ENCODE measurements around the gene ECSIT. TPM values are rescaled to one million over a fixed set of nuclear protein-coding genes. Genes with fewer than 3 reads are reported as not detected.

ECSIT gene
- total RNA-seq, 2 experiments from 2014 or later = 42.6 to 46.0 TPM

DNA sequence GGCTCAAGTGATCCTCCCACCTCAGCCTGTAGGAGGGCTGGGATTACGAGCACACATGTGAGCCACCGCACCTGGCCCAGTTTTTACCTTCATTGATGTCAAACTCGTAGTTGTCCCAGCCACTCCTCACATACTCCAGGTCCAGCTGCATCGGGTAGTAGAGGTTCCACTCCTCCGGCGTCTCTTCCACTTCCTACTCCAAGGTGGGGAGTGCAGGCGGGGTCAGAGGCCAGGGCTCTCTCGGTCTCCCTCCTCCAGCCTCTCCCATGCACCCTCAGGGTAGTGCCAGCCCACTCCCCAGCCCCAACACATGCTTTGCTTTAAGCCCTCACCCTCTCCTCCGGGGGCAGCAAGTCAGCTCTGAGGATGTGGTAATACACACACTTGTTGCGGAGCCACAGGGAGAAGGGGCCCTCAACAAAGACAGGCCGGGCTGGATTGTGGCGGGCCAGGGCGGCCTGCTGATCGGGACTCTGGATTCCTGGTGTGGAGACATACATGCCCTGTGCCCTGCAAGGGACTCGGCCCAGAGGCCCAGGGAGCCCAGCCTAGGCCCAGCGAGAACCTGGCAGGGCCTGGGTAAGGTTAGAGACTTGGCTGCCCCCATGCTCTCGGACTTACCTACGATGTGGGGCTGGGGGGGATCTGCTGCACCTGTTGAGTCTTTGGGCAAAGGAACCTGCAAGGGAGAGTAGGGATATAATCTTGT, 21.4 kb downstream of the ECSIT start:
- Mint-ChIP-seq H3K27me3 (ENCODE audit: low read depth) (no peaks in the 10 kb centered on the region), H3K36me3 (ENCODE audit: low read depth) (peaks cover 12% of the 10 kb centered on the region), H3K4me1 (ENCODE audit: low read depth) (peaks cover 15% of the 10 kb centered on the region), H3K27ac (no peak overlapping the region), H3K9me3 (no peaks in the 10 kb centered on the region), H3K4me3 (peak overlapping the region; percentile 86)
- DNase-seq = no peak
- CTCF ChIA-PET = no interaction called here
- intact Hi-C loops (cut with micrococcal nuclease) = no loop called here

DNA sequence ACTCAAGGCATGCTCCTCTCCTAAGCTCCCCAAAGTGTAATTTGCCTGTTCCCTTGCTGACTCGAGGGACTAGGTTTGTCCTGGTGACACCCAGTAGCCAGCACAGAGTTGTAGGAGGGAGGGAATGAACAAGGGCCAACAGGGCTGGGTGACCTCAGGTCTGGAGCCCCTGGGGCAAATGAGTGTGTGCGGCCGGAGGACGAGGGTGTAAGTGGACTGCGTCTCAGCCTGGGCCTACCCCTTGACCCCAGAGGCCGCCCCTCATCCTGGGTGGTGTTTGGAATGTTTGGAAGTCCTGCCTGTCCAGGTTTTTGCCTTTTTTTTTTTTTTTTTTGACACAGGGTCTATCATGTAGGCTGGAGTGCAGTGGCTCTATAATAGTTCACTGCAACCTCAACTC, 22.0 kb downstream of the ECSIT start:
- intact Hi-C loops (cut with micrococcal nuclease) = no loop called here
- Mint-ChIP-seq H3K27me3 (ENCODE audit: low read depth) (no peaks in the 10 kb centered on the region), H3K36me3 (ENCODE audit: low read depth) (peaks cover 12% of the 10 kb centered on the region), H3K4me3 (peak overlapping the region; percentile 86), H3K9me3 (no peaks in the 10 kb centered on the region), H3K27ac (no peak overlapping the region), H3K4me1 (ENCODE audit: low read depth) (peaks cover 15% of the 10 kb centered on the region)
- CTCF ChIA-PET = no interaction called here
- no peak for DNase-seq

DNA sequence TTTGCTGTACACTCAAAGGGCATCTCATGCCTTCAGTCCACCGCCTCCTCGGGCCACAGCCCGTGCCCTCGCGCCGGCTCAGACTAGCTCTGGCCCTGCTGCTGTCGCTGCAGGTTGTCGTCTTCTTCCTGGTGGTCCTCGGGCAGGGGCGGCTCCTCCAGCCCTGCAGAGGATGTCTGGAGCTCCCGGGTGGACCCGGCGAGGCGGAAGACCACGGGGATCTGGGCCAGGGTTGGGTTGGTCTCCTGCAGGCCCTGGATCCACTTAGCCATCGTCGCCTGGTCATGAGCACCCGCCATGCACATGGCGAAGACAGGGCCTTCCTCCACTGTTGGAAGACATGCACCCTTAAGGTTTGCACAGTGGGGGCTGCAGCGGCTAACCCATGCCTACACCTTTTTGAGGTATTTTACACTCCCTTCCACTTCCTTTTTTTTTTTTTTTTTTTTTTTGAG, 22.8 kb downstream of the ECSIT start:
- Mint-ChIP-seq H3K9me3 (no peaks in the 10 kb centered on the region), H3K4me3 (peak overlapping the region; percentile 86), H3K36me3 (ENCODE audit: low read depth) (peaks cover 8% of the 10 kb centered on the region), H3K27me3 (ENCODE audit: low read depth) (no peaks in the 10 kb centered on the region), H3K4me1 (ENCODE audit: low read depth) (peaks cover 15% of the 10 kb centered on the region), H3K27ac (peak overlapping the region; percentile 79)
- no peak for DNase-seq
- intact Hi-C loops (cut with micrococcal nuclease) = no loop called here
- CTCF ChIA-PET = interaction anchor here (1.2 kb wide), 1 partner anchor 28 kb away, joined by 3 read pairs; no protein-coding TSS in a partner anchor

DNA sequence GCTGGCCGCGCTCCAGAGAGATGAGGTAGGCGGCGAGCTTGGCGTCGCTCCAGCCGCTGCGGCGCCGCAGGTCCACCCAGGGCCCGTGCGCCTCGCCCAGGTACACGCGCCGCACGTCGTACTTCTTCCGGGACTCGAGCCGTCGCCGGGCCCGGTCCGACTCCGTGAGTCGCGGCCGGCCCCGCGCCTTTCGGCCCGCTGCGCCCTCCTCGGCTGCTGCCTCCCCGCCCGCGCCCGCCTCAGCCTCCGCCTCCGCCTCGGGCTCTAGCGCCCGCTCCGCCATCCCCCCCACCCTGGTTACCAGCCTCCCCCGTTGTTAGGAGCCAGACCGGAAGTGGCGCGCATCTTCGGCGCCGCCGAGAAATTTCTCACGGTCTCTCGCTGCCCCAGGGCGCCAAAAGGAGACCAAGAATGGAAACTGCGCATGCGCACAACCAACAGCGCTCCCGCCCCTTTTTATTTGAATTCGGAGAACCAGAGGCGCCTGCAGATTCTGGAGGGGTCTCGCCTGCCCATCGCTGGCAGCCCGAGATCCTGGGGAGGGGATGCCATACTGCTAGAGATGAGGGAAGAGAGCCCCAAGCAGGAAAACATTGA, 23.3 kb downstream of the ECSIT start, which contains the start of gene ZNF653:
Gene ZNF653 (minus strand): TSS at position 336 of the 597 bp plus-strand sequence. CDS start 53 bp downstream, at position 283.
- peaks cover 8% of the 10 kb centered on the region for H3K36me3 Mint-ChIP-seq (ENCODE audit: low read depth)
- peaks cover 15% of the 10 kb centered on the region for H3K4me1 Mint-ChIP-seq (ENCODE audit: low read depth)
- no peaks in the 10 kb centered on the region for H3K27me3 Mint-ChIP-seq (ENCODE audit: low read depth)
- CTCF ChIA-PET = interaction anchor here (1.2 kb wide), 1 partner anchor 29 kb away, joined by 3 read pairs; no protein-coding TSS in a partner anchor
- no peaks in the 10 kb centered on the region for H3K9me3 Mint-ChIP-seq
- peak within 1 kb of the TSS; percentile 79 for H3K27ac Mint-ChIP-seq
- intact Hi-C loops (cut with micrococcal nuclease) = loop anchor here (1.0 kb wide), 7 partner anchors 23 to 350 kb away; partner anchors contain the start of genes ECSIT, ELOF1, ODAD3 and PRKCSH
- DNase-seq = peak; percentile 96
- peak within 1 kb of the TSS; percentile 86 for H3K4me3 Mint-ChIP-seq

DNA sequence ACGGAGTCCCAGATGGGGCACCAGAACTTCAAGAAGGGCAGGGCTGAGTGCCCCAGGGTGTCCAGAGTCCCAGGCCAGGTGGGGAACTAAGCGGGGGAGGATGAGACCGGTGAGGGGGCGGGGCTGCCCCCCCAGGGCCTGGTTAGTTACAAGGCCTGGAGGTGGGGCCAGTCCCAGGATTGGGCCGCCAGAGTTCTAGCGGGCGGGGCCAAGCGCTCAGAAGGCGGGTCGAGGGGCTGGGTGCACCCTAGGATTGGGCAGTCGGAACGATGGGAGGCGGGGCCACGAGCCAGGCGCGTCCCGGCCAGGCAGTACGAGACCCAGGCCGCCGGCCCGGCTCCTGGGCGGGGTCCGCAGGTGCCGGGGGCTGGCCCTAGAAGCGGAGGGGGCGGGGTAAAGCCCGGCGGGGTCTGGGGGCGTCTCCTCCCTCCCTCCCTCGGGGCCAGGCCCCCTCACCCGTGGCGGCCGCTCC, 23.9 kb downstream of the ECSIT start:
- Mint-ChIP-seq H3K9me3 (no peaks in the 10 kb centered on the region), H3K27ac (peak overlapping the region; percentile 36), H3K27me3 (ENCODE audit: low read depth) (no peaks in the 10 kb centered on the region), H3K4me1 (ENCODE audit: low read depth) (peaks cover 15% of the 10 kb centered on the region), H3K36me3 (ENCODE audit: low read depth) (peaks cover 5% of the 10 kb centered on the region), H3K4me3 (peak overlapping the region; percentile 86)
- DNase-seq = peak; percentile 95
- intact Hi-C loops (cut with micrococcal nuclease) = loop anchor here (1.0 kb wide), 7 partner anchors 23 to 350 kb away; partner anchors contain the start of genes ECSIT, ELOF1, ODAD3 and PRKCSH
- CTCF ChIA-PET = no interaction called here

DNA sequence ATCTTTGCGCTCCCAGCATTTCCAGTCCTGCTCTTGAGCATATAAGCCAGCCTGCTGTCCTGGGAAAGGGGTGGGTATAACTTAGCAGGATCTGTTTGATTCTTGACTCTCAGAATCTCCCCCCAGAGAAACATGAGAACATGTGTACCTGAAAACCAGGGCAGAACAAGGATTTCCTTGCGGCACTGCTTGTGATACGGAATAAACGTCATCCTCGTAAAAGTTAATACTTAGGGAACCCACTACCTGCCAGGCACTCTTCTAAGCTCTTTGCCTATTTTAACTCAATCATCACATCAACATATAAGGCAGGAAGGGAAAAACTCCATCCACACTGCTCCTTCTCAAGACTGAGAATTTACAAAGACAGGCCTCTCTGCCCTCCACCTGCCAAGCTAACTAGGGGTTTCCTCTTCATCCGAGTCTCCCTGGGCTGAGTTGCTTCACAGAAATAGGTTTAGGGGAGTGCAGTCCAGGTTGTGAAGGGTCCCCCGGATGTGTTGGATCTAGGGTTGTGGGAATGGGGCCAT, 24.4 kb downstream of the ECSIT start:
- peak overlapping the region; percentile 86 for H3K4me3 Mint-ChIP-seq
- H3K27me3 Mint-ChIP-seq (ENCODE audit: low read depth) = no peaks in the 10 kb centered on the region
- CTCF ChIA-PET = no interaction called here
- peak overlapping the region; percentile 36 for H3K27ac Mint-ChIP-seq
- intact Hi-C loops (cut with micrococcal nuclease) = loop anchor here (1.0 kb wide), 7 partner anchors 22 to 349 kb away; partner anchors contain the start of genes ECSIT, ELOF1, ODAD3 and PRKCSH
- peaks cover 5% of the 10 kb centered on the region for H3K36me3 Mint-ChIP-seq (ENCODE audit: low read depth)
- H3K4me1 Mint-ChIP-seq (ENCODE audit: low read depth) = peaks cover 15% of the 10 kb centered on the region
- H3K9me3 Mint-ChIP-seq = no peaks in the 10 kb centered on the region
- no peak for DNase-seq

DNA sequence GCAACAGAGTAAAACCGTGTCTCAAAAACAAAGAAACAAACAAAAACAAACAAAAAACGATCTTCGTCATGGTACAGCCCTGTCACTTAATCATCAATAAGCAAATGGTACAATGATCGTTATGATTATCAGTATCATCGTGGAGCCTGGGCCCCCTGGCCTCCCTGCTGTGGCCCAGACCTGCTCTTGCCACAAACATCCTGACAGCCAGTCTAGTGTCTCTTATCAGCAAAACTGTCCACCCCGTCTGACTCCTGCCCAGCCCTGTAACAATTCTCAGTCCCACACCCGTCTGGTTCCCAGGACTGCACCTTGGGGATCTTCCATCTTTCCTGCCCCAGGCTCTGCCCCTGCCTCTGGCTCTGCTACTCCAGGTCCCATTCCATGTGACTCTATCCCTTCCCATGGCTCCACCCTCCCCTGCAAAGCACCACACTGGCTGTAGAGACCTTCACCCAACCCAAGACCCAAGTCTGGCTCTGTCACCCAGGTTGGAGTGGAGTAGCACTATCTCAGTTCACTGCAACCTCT, 29.0 kb downstream of the ECSIT start:
- Mint-ChIP-seq H3K4me3 (no peak overlapping the region), H3K9me3 (no peaks in the 10 kb centered on the region), H3K27ac (no peak overlapping the region), H3K27me3 (ENCODE audit: low read depth) (no peaks in the 10 kb centered on the region), H3K36me3 (ENCODE audit: low read depth) (peaks cover 5% of the 10 kb centered on the region), H3K4me1 (ENCODE audit: low read depth) (peaks cover 7% of the 10 kb centered on the region)
- DNase-seq = no peak
- CTCF ChIA-PET = no interaction called here
- intact Hi-C loops (cut with micrococcal nuclease) = no loop called here

DNA sequence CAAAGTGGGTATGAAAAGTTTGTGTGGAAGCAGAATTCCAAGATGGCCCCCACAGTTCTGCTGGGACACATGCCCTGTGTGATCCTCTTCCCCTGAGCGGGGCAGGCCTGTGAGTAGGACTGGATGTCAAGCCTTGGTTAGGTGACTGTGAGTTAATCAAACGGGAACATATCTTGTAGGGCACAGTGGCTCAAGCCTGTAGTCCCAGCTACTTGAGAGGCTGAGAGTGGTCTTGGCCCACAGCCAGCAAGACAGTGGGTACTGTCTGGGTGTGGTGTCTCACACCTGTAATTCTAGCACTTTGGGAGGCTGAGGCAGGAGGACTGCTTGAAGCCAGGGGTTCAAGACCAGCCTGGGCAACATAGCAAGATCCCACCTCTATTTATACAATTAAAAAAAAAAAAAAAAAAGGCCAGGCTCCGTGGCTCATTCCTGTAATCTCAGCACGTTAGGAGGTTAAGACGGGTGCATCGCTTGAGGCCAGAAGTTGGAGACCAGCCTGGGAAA, 29.7 kb downstream of the ECSIT start:
- no peak for DNase-seq
- Mint-ChIP-seq H3K36me3 (ENCODE audit: low read depth) (peaks cover 5% of the 10 kb centered on the region), H3K9me3 (no peaks in the 10 kb centered on the region), H3K4me3 (no peak overlapping the region), H3K4me1 (ENCODE audit: low read depth) (no peaks in the 10 kb centered on the region), H3K27ac (no peak overlapping the region), H3K27me3 (ENCODE audit: low read depth) (no peaks in the 10 kb centered on the region)
- CTCF ChIA-PET = no interaction called here
- intact Hi-C loops (cut with micrococcal nuclease) = no loop called here

DNA sequence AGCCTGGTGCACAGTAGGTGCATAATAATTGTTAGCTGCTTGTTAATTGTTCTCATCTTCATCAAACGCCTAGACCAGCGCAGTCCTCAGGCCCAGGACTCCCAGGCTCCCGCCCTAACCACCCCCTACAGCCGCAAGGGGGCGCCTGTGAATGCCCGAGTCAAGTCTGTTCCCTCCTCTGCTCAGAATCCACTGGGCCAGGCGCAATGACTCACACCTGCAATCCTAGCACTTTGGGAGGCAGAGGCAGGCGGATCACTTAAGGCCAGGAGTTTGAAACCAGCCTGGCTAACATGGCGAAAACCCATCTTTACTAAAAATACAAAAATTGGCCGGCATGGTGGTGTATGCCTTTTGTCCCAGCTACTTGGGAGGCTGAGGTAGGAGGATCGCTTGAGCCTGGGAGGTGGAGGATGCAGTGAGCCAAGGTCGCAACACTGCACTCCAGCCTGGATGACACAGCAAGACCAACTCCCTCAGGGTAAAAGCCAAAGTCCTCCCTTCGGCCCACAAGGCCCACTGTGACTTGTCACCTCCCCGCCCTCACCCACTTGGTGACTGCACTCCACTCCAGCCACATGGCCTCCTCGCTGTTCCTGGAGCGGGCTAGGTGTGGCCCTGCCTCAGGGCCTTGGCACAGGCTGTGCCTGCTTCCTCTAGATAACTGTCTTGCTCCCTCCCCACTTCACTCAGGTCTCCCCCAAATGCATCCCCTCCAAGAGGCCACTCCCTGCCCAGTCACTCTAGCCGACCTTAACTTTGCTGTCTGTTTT, 32.4 kb downstream of the ECSIT start:
- Mint-ChIP-seq H3K27me3 (ENCODE audit: low read depth) (no peaks in the 10 kb centered on the region), H3K4me3 (no peak overlapping the region), H3K4me1 (ENCODE audit: low read depth) (no peaks in the 10 kb centered on the region), H3K36me3 (ENCODE audit: low read depth) (peaks cover 5% of the 10 kb centered on the region), H3K9me3 (no peaks in the 10 kb centered on the region), H3K27ac (no peak overlapping the region)
- intact Hi-C loops (cut with micrococcal nuclease) = loop anchor here (1.0 kb wide), 1 partner anchor 91 kb away; no protein-coding TSS in a partner anchor
- DNase-seq = peak; percentile 74
- CTCF ChIA-PET = no interaction called here

DNA sequence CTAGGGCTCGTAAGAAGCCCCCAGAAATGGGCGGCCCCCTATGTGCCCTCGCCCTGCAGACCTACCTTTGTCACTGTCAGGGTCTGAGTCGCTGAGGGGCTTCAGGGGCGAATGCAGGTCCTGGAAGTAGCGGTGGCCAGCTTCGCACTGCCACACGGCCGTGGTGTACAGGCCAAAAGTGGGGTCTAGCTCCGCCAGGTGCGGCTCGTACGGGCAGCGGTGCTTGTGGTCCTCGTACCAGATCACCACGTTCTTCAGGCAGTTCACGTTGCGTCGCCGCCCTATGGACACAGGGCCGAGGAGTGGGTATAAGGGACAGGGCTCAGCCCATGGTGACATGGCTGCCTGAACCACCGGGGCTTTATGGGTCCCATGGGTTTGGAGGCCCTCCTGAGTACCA, 33.0 kb downstream of the ECSIT start:
- H3K36me3 Mint-ChIP-seq (ENCODE audit: low read depth) = peaks cover 6% of the 10 kb centered on the region
- CTCF ChIA-PET = no interaction called here
- H3K9me3 Mint-ChIP-seq = no peaks in the 10 kb centered on the region
- intact Hi-C loops (cut with micrococcal nuclease) = loop anchor here (1.0 kb wide), 1 partner anchor 91 kb away; no protein-coding TSS in a partner anchor
- no peaks in the 10 kb centered on the region for H3K4me1 Mint-ChIP-seq (ENCODE audit: low read depth)
- H3K27me3 Mint-ChIP-seq (ENCODE audit: low read depth) = no peaks in the 10 kb centered on the region
- no peak overlapping the region for H3K27ac Mint-ChIP-seq
- H3K4me3 Mint-ChIP-seq = no peak overlapping the region
- DNase-seq = no peak

DNA sequence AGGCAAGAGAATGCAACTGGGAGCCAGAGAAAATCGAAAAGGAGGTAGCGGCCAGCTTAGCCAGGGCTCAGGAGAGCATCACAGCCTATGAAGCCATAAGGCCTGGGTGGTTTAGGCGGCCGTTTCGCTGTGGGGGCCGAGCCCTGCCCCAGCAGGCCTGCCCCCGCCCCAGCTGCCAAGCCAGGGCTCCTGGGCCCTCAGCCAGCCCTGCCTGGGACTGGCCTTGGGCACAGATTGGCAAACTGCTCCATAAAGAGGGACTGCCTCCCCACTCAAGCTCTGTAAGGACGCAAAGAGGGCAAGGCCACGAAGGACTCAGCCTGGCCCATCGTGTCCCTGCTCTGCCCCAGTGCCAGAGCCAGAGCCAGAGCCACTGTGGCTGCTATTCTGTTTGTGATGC, 33.5 kb downstream of the ECSIT start:
- intact Hi-C loops (cut with micrococcal nuclease) = no loop called here
- no peak overlapping the region for H3K4me3 Mint-ChIP-seq
- H3K4me1 Mint-ChIP-seq (ENCODE audit: low read depth) = no peaks in the 10 kb centered on the region
- H3K27me3 Mint-ChIP-seq (ENCODE audit: low read depth) = no peaks in the 10 kb centered on the region
- no peaks in the 10 kb centered on the region for H3K9me3 Mint-ChIP-seq
- CTCF ChIA-PET = interaction anchor here (0.6 kb wide), 1 partner anchor 34 kb away, joined by 5 read pairs; no protein-coding TSS in a partner anchor
- no peak overlapping the region for H3K27ac Mint-ChIP-seq
- DNase-seq = no peak
- peaks cover 8% of the 10 kb centered on the region for H3K36me3 Mint-ChIP-seq (ENCODE audit: low read depth)
